GM19324 (cell line): Measurements from ENCODE around the gene ABHD2.
"Not testable (repeated sequence)": the region's sequence is repeated elsewhere in the genome, so short reads cannot be mapped to it uniquely, and the experiment has no call there.

Experiments used
- ATAC-seq: cut with Tn5 transposase; IDR thresholded peaks from one replicate; pipeline ENCODE4 v1.9.1; 2021; ENCODE audit warnings: mild to moderate bottlenecking, moderate library complexity; ENCODE audit not compliant: unreplicated experiment, low FRiP score

ABHD2 gene

GRCh38 chr15:89215627-89216026 is 127.4 kb downstream of the ABHD2 start:
- no peak for ATAC-seq

- ATAC-seq = no peak
Observed at GRCh38 chr15:89217031-89217430, 128.8 kb downstream of the ABHD2 start.

- ATAC-seq = no peak
Observed at GRCh38 chr15:89217686-89218376, 129.6 kb downstream of the ABHD2 start.

- ATAC-seq = no peak
Observed at GRCh38 chr15:89218531-89218930, 130.3 kb downstream of the ABHD2 start.

GRCh38 chr15:89221543-89221942 is 133.3 kb downstream of the ABHD2 start, which contains the start of gene RLBP1:
Gene RLBP1, minus strand, starts transcription at chr15:89221579. Its CDS starts 2,604 bp downstream, at chr15:89218975.
- ATAC-seq = no peak

GRCh38 chr15:89225588-89225987 is 137.3 kb downstream of the ABHD2 start:
- no peak for ATAC-seq

- no peak for ATAC-seq
Observed at GRCh38 chr15:89226359-89227221, 138.3 kb downstream of the ABHD2 start.

GRCh38 chr15:89227425-89227824 is 139.2 kb downstream of the ABHD2 start:
- no peak for ATAC-seq

GRCh38 chr15:89230277-89230676 is 142.0 kb downstream of the ABHD2 start:
- no peak for ATAC-seq

GRCh38 chr15:89231832-89232231 is 143.6 kb downstream of the ABHD2 start:
- ATAC-seq = no peak

- ATAC-seq = not testable (repeated sequence)
Observed at GRCh38 chr15:89239883-89240810, 151.9 kb downstream of the ABHD2 start.

- ATAC-seq = no peak
Observed at GRCh38 chr15:89243046-89243690, 154.9 kb downstream of the ABHD2 start.

GRCh38 chr15:89243691-89244573 is 155.7 kb downstream of the ABHD2 start, which contains the start of gene FANCI:
Gene FANCI, plus strand, starts transcription at chr15:89243979. Its CDS starts 3,669 bp downstream, at chr15:89247648.
- ATAC-seq = peak; percentile 95

- ATAC-seq = no peak
Observed at GRCh38 chr15:89244574-89244903, 156.3 kb downstream of the ABHD2 start.

GRCh38 chr15:89247446-89247845 is 159.2 kb downstream of the ABHD2 start:
- no peak for ATAC-seq

GRCh38 chr15:89248584-89248983 is 160.3 kb downstream of the ABHD2 start:
- no peak for ATAC-seq

GRCh38 chr15:89250142-89250541 is 161.9 kb downstream of the ABHD2 start:
- ATAC-seq = not testable (repeated sequence)
